Measurements from ENCODE around the gene ZFYVE9.

DNA sequence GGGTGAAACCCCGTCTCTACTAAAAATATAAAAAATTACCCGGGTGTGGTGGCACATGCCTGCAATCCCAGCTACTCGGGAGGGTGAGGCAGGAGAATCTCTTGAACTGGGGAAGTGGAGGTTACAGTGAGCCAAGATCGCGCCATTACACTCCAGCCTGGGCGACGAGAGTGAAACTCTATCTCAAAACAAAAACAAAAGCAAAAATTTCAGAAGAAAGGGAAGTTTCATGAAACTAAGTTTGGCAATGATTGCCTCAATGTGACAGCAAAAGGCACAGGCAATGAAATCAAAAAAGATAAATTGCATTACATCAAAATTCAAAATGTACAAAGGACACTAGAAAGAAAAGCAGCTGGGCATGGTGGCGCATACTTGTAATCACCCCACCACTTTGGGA, 45.7 kb upstream of the ZFYVE9 start:
- TF ChIP-seq, protein P1, sequence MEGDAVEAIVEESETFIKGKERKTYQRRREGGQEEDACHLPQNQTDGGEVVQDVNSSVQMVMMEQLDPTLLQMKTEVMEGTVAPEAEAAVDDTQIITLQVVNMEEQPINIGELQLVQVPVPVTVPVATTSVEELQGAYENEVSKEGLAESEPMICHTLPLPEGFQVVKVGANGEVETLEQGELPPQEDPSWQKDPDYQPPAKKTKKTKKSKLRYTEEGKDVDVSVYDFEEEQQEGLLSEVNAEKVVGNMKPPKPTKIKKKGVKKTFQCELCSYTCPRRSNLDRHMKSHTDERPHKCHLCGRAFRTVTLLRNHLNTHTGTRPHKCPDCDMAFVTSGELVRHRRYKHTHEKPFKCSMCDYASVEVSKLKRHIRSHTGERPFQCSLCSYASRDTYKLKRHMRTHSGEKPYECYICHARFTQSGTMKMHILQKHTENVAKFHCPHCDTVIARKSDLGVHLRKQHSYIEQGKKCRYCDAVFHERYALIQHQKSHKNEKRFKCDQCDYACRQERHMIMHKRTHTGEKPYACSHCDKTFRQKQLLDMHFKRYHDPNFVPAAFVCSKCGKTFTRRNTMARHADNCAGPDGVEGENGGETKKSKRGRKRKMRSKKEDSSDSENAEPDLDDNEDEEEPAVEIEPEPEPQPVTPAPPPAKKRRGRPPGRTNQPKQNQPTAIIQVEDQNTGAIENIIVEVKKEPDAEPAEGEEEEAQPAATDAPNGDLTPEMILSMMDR (conservative IDR thresholded peaks at IDR 0.05; ENCODE audit: low read depth, low read length) = no peak
- TF ChIP-seq, protein P2, sequence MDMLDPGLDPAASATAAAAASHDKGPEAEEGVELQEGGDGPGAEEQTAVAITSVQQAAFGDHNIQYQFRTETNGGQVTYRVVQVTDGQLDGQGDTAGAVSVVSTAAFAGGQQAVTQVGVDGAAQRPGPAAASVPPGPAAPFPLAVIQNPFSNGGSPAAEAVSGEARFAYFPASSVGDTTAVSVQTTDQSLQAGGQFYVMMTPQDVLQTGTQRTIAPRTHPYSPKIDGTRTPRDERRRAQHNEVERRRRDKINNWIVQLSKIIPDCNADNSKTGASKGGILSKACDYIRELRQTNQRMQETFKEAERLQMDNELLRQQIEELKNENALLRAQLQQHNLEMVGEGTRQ (IDR thresholded peaks at IDR 0.05; ENCODE audit: low read depth, low read length) = no peak
- TF ChIP-seq POLR2A (IDR thresholded peaks at IDR 0.05; ENCODE audit: low read depth, low read length) (no peak), NFE2L2 (IDR thresholded peaks at IDR 0.05; ENCODE audit: low read depth, low read length) (no peak), SMC3 (IDR thresholded peaks at IDR 0.05; ENCODE audit: low read depth, low read length) (no peak), MXI1 (IDR thresholded peaks at IDR 0.05; ENCODE audit: borderline replicate concordance, low read depth, low read length) (no peak)

All from IMR-90 (cell line).